ENCODE results near the gene ZCRB1.

The ZCRB1 gene

DNA sequence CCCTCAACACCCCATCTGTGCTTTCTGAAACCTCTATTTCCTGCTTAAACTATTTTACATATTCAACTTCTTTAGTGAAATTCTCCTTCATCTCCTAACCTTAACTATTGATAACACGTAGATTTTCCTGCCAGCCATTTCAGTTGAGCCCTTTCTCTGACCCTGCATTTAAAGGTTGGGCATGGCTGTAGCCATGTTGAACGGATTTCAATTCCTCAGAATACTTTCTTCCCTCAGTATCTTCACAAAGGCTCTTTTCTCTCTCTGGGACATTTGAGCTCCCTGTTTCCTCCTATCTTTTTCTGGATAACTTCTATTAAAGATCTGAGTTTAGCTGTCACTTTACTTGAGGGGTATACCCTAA, 1.3 kb upstream of the ZCRB1 start:
- FAIRE-seq: no peak

- no peak for FAIRE-seq
These were observed 790 bp upstream of the ZCRB1 start for GRCh38 chr12:42326541-42327226.

GRCh38 chr12:42325326-42325652, 605 bp downstream of the ZCRB1 start:
- FAIRE-seq: no peak

DNA sequence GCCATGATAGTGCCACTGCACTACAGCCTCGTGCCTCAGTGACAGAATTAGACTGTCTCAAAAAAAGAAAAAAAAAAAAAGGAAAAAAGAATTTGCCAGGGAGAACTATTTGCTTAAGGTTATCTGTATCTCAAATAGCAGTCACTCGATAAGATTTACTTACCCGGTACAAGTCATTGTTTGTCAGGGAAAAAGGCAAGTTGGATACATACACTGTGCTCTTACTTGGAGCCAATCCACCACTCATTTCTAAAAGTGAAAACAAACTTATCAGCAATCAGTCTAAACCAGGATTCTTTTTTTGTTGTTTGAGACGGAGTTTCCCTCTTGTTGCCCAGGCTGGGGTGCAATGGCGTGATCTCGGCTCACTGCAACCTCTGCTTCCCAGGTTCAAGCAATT, 2.0 kb downstream of the ZCRB1 start:
- no peak for FAIRE-seq

GRCh38 chr12:42322567-42322966, 3.3 kb downstream of the ZCRB1 start:
- FAIRE-seq: no peak

- no peak for FAIRE-seq
These were observed 5.1 kb downstream of the ZCRB1 start for GRCh38 chr12:42320796-42321195.

GRCh38 chr12:42315108-42315507, 10.8 kb downstream of the ZCRB1 start:
- FAIRE-seq: no peak

DNA sequence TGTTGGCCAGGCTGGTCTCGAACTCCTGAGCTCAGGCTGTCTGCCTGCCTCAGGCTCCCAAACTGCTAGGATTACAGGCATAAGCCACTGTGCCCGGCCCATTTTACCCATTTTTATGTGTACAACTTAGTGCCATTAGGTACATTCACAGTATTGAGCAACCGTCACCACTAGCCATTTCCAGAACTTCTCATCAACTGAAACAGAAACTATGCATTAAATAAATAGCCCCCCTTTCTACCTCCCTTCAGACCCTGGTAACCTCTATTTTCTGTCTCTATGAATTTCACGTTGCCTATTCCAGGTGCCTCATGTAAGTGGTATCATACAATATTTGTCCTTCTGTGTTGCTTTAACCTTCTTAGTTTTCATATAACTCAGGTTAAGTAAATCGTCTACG, 15.9 kb downstream of the ZCRB1 start:
- no peak for FAIRE-seq

GRCh38 chr12:42308390-42308789, 17.5 kb downstream of the ZCRB1 start:
- no peak for FAIRE-seq

- no peak for FAIRE-seq
These were observed 19.6 kb downstream of the ZCRB1 start for GRCh38 chr12:42306297-42306696.

- no peak for FAIRE-seq
These were observed 26.2 kb downstream of the ZCRB1 start for GRCh38 chr12:42299392-42300308.

DNA sequence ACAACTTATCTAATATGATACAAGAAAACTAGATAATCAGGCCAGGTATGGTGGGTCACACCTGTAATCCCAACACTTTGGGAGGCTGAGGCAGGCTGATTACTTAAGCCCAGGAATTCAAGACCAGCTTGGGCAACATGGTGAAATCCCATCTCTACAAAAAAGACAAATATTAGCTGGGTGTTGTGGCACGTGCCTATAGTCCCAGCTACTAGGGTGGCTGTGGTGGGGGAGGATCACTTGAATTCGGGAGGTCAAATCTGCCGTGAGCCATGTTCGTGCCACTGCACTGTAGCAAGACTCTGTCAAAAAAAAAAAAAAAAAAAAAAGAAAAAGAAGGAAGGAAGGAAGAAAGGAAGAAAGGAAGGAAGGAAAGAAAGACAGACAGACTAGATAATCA, 27.0 kb downstream of the ZCRB1 start:
- no peak for FAIRE-seq

- no peak for FAIRE-seq
These were observed 29.3 kb downstream of the ZCRB1 start for GRCh38 chr12:42296503-42297109.

DNA sequence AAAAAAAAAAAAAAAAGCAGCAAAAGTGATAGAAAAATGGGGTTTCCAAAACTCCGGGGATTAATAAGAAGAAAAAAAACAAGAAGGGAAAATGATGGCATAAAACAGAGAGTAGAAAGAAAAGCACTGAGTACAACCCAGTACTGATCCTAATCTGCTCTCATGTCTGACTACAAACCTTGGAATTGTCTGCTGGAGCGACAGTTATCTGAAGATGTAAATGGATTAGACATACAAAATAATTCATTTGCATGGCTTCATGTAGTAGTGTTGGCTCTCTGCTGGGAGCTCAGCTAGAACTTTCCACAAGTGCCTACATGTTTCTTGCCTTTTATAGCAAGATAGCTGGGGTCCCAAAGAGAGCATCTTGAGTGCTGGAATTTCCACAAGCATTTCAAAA, 34.2 kb downstream of the ZCRB1 start:
- no peak for FAIRE-seq

- no peak for FAIRE-seq
These were observed 37.4 kb downstream of the ZCRB1 start for GRCh38 chr12:42288544-42288943.

GRCh38 chr12:42286741-42287140, 39.2 kb downstream of the ZCRB1 start:
- no peak for FAIRE-seq

DNA sequence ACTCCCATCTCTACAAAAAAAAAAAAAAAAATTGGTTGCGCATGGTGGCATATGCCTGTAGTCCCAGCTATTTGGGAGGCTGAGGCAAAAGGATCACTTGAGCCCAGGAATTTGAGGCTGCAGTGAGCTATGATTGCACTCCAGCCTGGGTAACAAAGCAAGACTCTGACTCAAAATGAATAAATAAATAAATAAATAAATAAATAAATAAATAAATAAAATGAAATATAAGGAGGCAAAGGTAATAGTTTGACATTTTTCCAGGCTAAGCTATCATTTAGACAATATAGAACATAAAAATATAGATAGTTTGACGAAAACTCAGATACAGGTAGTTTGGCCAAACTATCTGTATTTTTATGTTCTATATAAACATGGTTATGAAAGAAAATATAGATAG, 40.5 kb downstream of the ZCRB1 start:
- no peak for FAIRE-seq

GRCh38 chr12:42284876-42285275, 41.0 kb downstream of the ZCRB1 start:
- no peak for FAIRE-seq

DNA sequence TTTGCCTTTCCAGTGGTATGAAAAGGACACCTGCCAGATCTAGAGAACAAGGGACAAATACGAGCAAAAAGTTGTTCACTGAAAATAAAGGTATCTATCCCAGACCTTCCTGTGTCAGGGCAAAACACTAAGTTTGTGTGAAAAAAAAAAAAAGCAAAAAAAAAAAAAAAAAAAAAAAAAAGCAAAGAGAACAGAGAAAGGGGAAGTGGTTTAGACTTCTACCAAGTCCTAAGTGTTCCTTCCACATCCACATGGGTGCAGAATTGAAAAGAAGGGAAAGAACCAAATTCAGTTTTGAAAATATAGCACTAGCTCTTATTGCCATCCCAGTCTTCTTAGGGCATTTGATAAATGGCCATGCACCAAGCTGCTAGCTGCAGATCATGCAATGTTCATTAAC, 41.7 kb downstream of the ZCRB1 start:
- FAIRE-seq: no peak

GRCh38 chr12:42283739-42284138, 42.2 kb downstream of the ZCRB1 start:
- no peak for FAIRE-seq

GRCh38 chr12:42282294-42282693, 43.6 kb downstream of the ZCRB1 start:
- no peak for FAIRE-seq

DNA sequence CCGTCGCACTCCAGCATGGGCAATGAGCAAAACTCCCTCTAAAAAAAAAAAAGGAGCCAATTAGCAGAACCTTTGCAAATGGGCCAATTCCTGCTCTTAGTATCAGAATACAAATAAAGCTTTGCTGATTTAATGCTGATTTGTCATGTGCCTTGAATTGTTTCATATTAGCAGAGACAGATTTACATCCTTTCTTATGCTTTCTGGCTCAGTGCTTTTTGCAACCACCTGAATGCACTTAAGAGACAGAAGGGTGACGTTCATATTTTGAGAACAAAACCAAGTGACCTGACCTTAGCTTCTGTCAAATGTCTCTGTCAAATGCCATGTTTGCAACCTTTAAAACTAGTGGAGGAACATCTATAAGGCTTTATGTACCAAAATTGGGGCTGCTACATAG, 44.0 kb downstream of the ZCRB1 start:
- FAIRE-seq: no peak

- no peak for FAIRE-seq
These were observed 44.6 kb downstream of the ZCRB1 start for GRCh38 chr12:42281278-42281677.

GRCh38 chr12:42278128-42278510, 47.8 kb downstream of the ZCRB1 start:
- FAIRE-seq: no peak
